GM10847 (cell line): Measurements from ENCODE around the gene WDR93.

Experiments used
- POLR2A ChIP-seq: IDR thresholded peaks from 2 replicates; pipeline ENCODE4 v1.6.1; 2011; ENCODE audit not compliant: insufficient read length; ENCODE audit errors: extremely low read depth

WDR93 gene

GRCh38 chr15:89780601-89781000 lies 90.0 kb downstream of the WDR93 start:
- TF ChIP-seq POLR2A = no peak

- no peak for TF ChIP-seq POLR2A
Observed at GRCh38 chr15:89781055-89781454, 90.4 kb downstream of the WDR93 start.

GRCh38 chr15:89781891-89782618 lies 91.4 kb downstream of the WDR93 start:
- no peak for TF ChIP-seq POLR2A

- TF ChIP-seq POLR2A = no peak
Observed at GRCh38 chr15:89783111-89783860, 92.7 kb downstream of the WDR93 start.

GRCh38 chr15:89783861-89784685 lies 93.5 kb downstream of the WDR93 start:
- no peak for TF ChIP-seq POLR2A

- TF ChIP-seq POLR2A = no peak
Observed at GRCh38 chr15:89784686-89784960, 94.0 kb downstream of the WDR93 start.

GRCh38 chr15:89785064-89785773 lies 94.6 kb downstream of the WDR93 start:
- no peak for TF ChIP-seq POLR2A

- TF ChIP-seq POLR2A = no peak
Observed at GRCh38 chr15:89785774-89786140, 95.1 kb downstream of the WDR93 start.

- no peak for TF ChIP-seq POLR2A
Observed at GRCh38 chr15:89787944-89788343, 97.3 kb downstream of the WDR93 start.

GRCh38 chr15:89790206-89790605 lies 99.6 kb downstream of the WDR93 start:
- no peak for TF ChIP-seq POLR2A

- no peak for TF ChIP-seq POLR2A
Observed at GRCh38 chr15:89790661-89791060, 100.0 kb downstream of the WDR93 start.

GRCh38 chr15:89792106-89792805 lies 101.6 kb downstream of the WDR93 start:
- TF ChIP-seq POLR2A = no peak
